ENCODE data around the gene MEPE.
A peak's percentile ranks its signal among the peaks of the same experiment; 100 is the strongest.

Gene MEPE

DNA sequence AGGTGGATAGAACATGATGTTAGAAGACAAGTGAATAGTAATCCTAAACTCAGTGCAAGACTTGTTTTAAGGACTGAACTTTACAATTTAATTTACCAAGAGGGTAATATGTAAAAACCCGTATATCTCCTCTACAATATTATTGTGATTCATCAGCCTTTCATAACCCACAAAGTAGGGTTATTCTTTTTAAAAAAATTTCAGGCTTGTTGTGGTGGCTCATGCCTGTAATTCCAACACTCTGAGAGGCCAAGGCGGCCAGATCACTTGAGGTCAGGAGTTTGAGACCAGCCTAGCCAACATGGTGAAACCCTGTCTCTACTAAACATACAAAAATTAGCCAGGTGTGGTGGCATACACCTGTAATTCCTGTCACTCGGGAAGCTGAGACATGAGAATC, 26.2 kb upstream of the MEPE start:
- Histone ChIP-seq H3K36me3 (no peaks in the 10 kb centered on the region), H3K4me1 (peaks cover 0 to 51% (median 2%) of the 10 kb centered on the region in 10 experiments; a peak in 8 of 20 replicates), H3K4me2 (peak overlapping the region in 4 of 11 experiments; percentile 1 to 59 (median 42); a peak in 6 of 22 replicates), H3K9me3 (replicated peaks in 1 of 11) (peaks cover 0 to 34% (median 0%) of the 10 kb centered on the region in 11 experiments; a peak in 5 of 22 replicates), H3K4me3 (no peak overlapping the region), H3K27me3 (no peaks in the 10 kb centered on the region), H3K9ac (peak overlapping the region in 1 of 11 experiments; percentile 5; a peak in 1 of 22 replicates), H4K20me1 (no peaks in the 10 kb centered on the region), H3K27ac (peak overlapping the region in 5 of 11 experiments; percentile 14 to 64 (median 49); a peak in 6 of 22 replicates)
- TF ChIP-seq Cebpa-rat (IDR thresholded peaks at IDR 0.05) = no peak

DNA sequence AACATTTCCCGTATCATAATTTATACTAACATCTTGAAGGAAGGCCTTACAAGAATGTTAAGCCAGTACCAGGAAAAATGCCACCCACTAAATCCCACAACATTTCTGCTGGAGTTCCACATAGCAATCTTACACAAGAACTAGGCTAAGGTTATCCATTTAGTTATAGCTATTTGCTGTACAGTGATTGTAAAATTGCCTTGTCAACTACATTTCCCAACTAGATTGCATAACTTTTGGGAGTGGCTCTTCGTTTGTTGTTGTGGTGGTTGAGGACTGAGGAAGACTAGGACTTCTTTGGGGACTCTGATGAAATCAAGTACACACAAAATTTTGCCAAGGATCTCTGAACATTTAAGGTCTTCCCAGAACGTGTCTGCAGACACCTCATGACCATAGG, 25.4 kb upstream of the MEPE start:
- H3K9me3 ChIP-seq (replicated peaks in 1 of 11) = peaks cover 0 to 38% (median 0%) of the 10 kb centered on the region in 11 experiments; a peak in 5 of 22 replicates
- H4K20me1 ChIP-seq = no peaks in the 10 kb centered on the region
- no peak overlapping the region for H3K4me3 ChIP-seq
- no peaks in the 10 kb centered on the region for H3K36me3 ChIP-seq
- peak overlapping the region in 5 of 11 experiments; percentile 5 to 57 (median 27); a peak in 7 of 22 replicates for H3K4me2 ChIP-seq
- TF ChIP-seq Cebpa-rat (IDR thresholded peaks at IDR 0.05) = peak in 3 of 11 experiments; percentile 17 to 60 (median 50); a peak in 4 of 22 replicates
- no peak overlapping the region for H3K9ac ChIP-seq
- peaks cover 0 to 51% (median 2%) of the 10 kb centered on the region in 10 experiments; a peak in 8 of 20 replicates for H3K4me1 ChIP-seq
- no peaks in the 10 kb centered on the region for H3K27me3 ChIP-seq
- peak overlapping the region in 3 of 11 experiments; percentile 49 to 64 (median 62); a peak in 6 of 22 replicates for H3K27ac ChIP-seq

DNA sequence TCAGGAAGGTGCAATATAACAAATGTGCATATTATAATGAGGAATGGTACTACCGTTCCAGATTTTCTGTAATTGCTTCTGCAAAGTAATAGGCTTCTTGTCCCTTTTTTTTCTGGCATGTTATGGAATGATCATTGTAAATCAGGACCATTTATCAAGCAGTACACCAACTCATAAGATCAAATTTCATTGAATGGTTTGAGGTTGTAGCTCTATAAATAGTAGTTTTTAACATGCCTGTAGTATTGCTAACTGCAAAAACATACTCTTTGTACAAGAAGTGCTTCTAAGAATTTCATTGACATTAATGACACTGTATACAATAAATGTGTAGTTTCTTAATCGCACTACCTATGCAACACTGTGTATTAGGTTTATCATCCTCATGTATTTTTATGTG, 20.8 kb upstream of the MEPE start:
- Histone ChIP-seq H4K20me1 (no peaks in the 10 kb centered on the region), H3K4me3 (no peak overlapping the region), H3K36me3 (no peaks in the 10 kb centered on the region), H3K9me3 (replicated peaks in 1 of 11) (peaks cover 0 to 44% (median 0%) of the 10 kb centered on the region in 11 experiments; a peak in 5 of 22 replicates), H3K27ac (no peak overlapping the region), H3K9ac (no peak overlapping the region), H3K4me1 (peaks cover 0 to 13% (median 0%) of the 10 kb centered on the region in 10 experiments; a peak in 7 of 20 replicates), H3K27me3 (no peaks in the 10 kb centered on the region), H3K4me2 (no peak overlapping the region)
- TF ChIP-seq Cebpa-rat (IDR thresholded peaks at IDR 0.05) = no peak

DNA sequence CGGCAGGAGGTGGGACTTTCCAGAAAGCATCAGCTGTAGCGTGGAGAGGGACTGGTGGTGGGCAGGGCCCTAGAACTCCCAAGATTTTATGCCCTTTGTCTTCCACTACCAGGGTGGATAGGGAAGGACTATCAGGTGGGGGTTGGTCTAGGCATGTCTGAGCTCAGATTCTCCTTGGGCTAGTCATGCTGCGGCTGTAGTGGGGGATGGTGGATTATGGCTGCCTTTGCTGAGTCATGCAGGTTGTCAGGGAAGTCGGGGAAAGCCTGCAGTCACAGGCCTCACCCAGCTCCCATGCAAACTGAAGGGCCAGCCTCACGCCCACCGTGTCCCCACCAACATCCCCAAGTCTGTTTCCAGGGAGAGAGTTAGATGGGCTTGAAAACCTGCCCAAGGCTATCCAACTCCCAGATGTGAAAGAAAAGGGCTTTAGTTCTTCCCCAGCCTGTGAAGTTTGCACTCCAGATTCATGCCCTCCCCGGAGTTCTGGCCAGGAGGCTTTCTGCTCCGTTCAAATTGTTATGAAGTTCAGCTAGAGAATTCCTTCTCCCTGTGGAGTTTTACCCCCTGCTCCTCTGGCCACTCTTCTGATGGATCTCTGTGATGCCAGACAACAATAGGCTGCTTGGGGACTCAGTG, 13.4 kb upstream of the MEPE start:
- Histone ChIP-seq H3K27me3 (no peaks in the 10 kb centered on the region), H4K20me1 (no peaks in the 10 kb centered on the region), H3K4me3 (no peak overlapping the region), H3K4me2 (peak overlapping the region in 3 of 11 experiments; percentile 15 to 29 (median 16); a peak in 2 of 22 replicates), H3K4me1 (peaks cover 0 to 11% (median 0%) of the 10 kb centered on the region in 10 experiments; a peak in 4 of 20 replicates), H3K9ac (no peak overlapping the region), H3K36me3 (no peaks in the 10 kb centered on the region), H3K9me3 (replicated peaks in 1 of 11) (peaks cover 0 to 17% (median 0%) of the 10 kb centered on the region in 11 experiments; a peak in 6 of 22 replicates), H3K27ac (peak overlapping the region in 3 of 11 experiments; percentile 20 to 25 (median 22); a peak in 3 of 22 replicates)
- no peak for TF ChIP-seq Cebpa-rat (IDR thresholded peaks at IDR 0.05)

DNA sequence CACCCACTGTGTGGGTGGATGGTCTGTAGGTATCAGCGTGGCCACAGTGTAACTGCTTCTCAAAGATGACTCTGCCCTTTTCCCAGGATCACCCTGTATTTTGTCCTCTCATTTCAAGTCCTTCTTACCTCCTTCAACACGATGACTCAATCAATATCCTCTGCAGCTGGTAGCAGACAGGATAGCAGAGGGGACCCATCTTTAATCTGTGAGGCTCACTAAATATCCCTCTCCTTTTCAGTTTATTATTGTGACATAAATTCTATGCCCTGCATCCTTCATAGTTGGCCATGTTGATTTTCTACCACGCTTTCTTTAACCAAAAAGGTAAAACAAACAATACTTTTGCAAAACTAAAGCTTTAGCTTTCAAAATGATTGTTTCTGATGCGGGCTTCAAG, 9.6 kb upstream of the MEPE start:
- no peak overlapping the region for H3K27ac ChIP-seq
- no peak for TF ChIP-seq Cebpa-rat (IDR thresholded peaks at IDR 0.05)
- H4K20me1 ChIP-seq = no peaks in the 10 kb centered on the region
- no peak overlapping the region for H3K4me3 ChIP-seq
- peaks cover 0 to 9% (median 0%) of the 10 kb centered on the region in 11 experiments; a peak in 3 of 22 replicates for H3K9me3 ChIP-seq (replicated peaks in 1 of 11)
- no peak overlapping the region for H3K9ac ChIP-seq
- H3K4me2 ChIP-seq = no peak overlapping the region
- no peaks in the 10 kb centered on the region for H3K36me3 ChIP-seq
- H3K27me3 ChIP-seq = no peaks in the 10 kb centered on the region
- H3K4me1 ChIP-seq = peaks cover 0 to 11% (median 0%) of the 10 kb centered on the region in 10 experiments; a peak in 4 of 20 replicates

DNA sequence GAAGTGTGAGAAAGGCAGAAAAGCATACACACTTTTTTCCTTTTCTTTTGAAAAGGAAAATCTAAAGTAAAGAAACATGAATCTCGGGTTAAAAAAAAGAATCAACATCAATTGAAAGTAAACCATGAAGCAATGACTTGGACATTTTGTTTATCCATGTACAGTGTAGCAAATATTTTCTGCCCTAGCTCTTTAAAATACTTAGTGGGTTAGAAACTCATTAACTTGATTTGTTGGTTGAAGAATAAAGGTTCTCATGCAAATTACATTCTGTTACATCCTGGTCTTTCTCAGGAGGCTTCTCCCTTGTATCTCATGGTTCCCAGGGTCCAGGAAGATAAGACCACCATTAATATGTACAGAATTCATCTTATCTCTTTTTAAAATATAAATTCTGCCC, 9.0 kb upstream of the MEPE start:
- Histone ChIP-seq H3K27me3 (no peaks in the 10 kb centered on the region), H3K27ac (no peak overlapping the region), H3K4me2 (no peak overlapping the region), H3K4me3 (no peak overlapping the region), H3K4me1 (peaks cover 0 to 13% (median 0%) of the 10 kb centered on the region in 10 experiments; a peak in 4 of 20 replicates), H4K20me1 (no peaks in the 10 kb centered on the region), H3K9ac (no peak overlapping the region), H3K36me3 (no peaks in the 10 kb centered on the region), H3K9me3 (replicated peaks in 1 of 11) (peaks cover 0 to 9% (median 0%) of the 10 kb centered on the region in 11 experiments; a peak in 2 of 22 replicates)
- no peak for TF ChIP-seq Cebpa-rat (IDR thresholded peaks at IDR 0.05)

DNA sequence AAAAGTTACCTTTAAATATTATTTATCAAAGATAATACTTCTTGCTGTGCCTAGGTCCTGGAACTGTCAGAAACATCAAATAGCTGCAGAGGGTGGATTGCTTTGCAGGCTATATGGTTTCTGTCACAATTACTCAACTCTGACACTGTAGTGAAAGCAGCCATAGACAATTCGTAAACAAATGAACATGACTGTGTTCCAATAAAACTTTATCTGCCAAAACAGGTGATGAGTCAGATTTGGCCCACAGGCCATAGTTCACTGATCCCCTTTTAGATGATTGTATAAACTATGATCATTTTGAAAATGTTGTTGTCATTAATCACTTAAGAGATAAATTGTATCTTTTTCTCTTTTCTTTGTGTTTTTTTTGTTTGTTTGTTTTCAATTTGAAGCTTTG, 8.4 kb upstream of the MEPE start:
- H3K4me3 ChIP-seq = no peak overlapping the region
- H3K36me3 ChIP-seq = no peaks in the 10 kb centered on the region
- H3K9me3 ChIP-seq (replicated peaks in 1 of 11) = peaks cover 0 to 9% (median 0%) of the 10 kb centered on the region in 11 experiments; a peak in 2 of 22 replicates
- H3K27ac ChIP-seq = no peak overlapping the region
- H3K4me2 ChIP-seq = no peak overlapping the region
- H4K20me1 ChIP-seq = no peaks in the 10 kb centered on the region
- no peak for TF ChIP-seq Cebpa-rat (IDR thresholded peaks at IDR 0.05)
- H3K27me3 ChIP-seq = no peaks in the 10 kb centered on the region
- no peak overlapping the region for H3K9ac ChIP-seq
- H3K4me1 ChIP-seq = peaks cover 0 to 14% (median 0%) of the 10 kb centered on the region in 10 experiments; a peak in 4 of 20 replicates

DNA sequence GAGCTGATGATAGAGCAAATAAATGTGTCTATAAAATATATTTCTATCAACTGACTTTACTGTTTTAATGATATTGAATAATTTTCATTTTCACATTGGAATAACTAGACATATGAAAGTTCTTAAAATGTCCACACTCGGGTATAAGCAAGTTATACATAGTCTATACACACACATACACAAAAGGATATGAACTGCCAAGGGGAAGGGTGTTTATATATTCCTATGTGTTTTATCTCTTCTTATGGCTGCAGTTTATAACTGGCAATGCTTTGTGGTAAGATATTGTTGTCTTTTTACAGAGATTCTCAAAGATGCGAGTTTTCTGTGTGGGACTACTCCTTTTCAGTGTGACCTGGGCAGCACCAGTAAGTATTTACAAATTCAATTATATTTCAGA, 1.6 kb downstream of the MEPE start:
- peaks cover 0 to 81% (median 2%) of the 10 kb centered on the region in 10 experiments; a peak in 9 of 20 replicates for H3K4me1 ChIP-seq
- peak overlapping the region in 4 of 11 experiments; percentile 64 to 88 (median 78); a peak in 6 of 22 replicates for H3K27ac ChIP-seq
- H3K9me3 ChIP-seq (replicated peaks in 1 of 11) = no peaks in the 10 kb centered on the region
- peak overlapping the region in 2 of 11 experiments; percentile 67 to 73; a peak in 4 of 22 replicates for H3K9ac ChIP-seq
- H4K20me1 ChIP-seq = no peaks in the 10 kb centered on the region
- no peak overlapping the region for H3K4me3 ChIP-seq
- no peaks in the 10 kb centered on the region for H3K27me3 ChIP-seq
- no peaks in the 10 kb centered on the region for H3K36me3 ChIP-seq
- peak overlapping the region in 3 of 11 experiments; percentile 58 to 89 (median 79); a peak in 5 of 22 replicates for H3K4me2 ChIP-seq
- TF ChIP-seq Cebpa-rat (IDR thresholded peaks at IDR 0.05) = no peak

DNA sequence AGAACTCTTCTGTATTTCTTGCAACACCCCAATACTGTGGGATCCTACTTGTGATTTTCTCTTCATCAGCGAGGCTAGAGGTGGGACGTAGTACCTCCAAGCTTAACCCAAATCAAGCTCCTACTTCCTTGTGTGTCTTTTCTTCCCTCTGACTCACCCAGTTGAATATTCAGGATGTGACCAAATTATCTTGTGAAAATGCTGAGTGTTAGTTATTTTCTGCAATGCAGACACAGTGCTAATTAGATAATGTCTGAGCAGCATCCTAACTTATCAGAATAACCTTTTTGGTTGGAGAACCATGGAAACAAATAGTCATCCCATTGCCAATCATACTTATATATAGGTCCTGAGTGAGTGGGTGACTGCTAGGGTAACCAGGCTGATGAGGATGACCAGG, 2.4 kb downstream of the MEPE start:
- Histone ChIP-seq H3K27me3 (no peaks in the 10 kb centered on the region), H3K9ac (peak overlapping the region in 4 of 11 experiments; percentile 45 to 73 (median 58); a peak in 7 of 22 replicates), H3K9me3 (replicated peaks in 1 of 11) (no peaks in the 10 kb centered on the region), H4K20me1 (no peaks in the 10 kb centered on the region), H3K4me1 (peaks cover 0 to 89% (median 2%) of the 10 kb centered on the region in 10 experiments; a peak in 9 of 20 replicates), H3K4me2 (peak overlapping the region in 5 of 11 experiments; percentile 1 to 89 (median 58); a peak in 8 of 22 replicates), H3K36me3 (no peaks in the 10 kb centered on the region), H3K27ac (peak overlapping the region in 4 of 11 experiments; percentile 64 to 88 (median 78); a peak in 8 of 22 replicates), H3K4me3 (no peak overlapping the region)
- TF ChIP-seq Cebpa-rat (IDR thresholded peaks at IDR 0.05) = no peak

Measured in BLaER1 treated with 17β-estradiol and CSF1 and Interleukin-3, amounts not matched to agents 10 nM and 100 nM (cell line).